ENCODE measurements around the gene PTCHD4.
"Not testable (repeated sequence)": the region's sequence is repeated elsewhere in the genome, so short reads cannot be mapped to it uniquely, and the experiment has no call there.

The PTCHD4 gene

DNA sequence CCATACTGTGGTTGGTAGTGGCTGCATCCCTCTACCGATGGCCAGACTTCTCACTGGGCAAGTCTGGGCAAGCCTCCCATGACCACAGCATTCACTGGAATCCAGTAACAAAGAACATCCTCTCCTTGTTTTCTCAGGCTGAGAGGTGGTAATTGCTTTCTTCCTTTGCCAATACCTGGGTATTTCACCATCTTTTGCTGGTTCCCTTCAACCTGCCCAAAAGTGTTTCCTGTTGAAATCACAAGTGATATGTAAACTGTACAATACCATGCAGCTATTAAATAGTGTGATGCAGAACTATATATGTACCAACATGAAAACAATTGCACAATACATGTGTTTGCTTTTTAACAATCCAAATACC is at the start of gene PTCHD4:
TSS of gene PTCHD4 (minus strand) at position 55 of the 364 bp plus-strand sequence. CDS start 42,240 bp downstream, outside the sequence.
- no peak for DNase-seq

DNA sequence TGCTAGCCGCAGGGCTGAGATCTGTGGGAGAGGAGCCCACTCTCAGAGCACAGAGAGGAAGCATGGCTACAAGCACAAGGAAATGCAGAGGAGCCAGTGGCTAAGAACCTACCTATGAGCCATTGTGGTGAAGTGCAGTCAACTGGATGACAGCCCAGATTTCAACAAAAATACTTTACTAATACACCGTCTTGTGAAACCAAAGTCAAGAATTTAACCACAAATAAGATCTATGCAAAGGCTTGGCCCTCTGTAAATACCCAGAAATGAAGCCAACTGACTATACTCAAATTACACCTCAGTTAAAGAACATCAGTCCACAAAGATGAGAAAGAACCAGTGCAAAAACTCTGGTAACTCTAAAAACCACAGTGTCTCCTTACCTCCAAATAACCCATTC is 40.1 kb upstream of the PTCHD4 start:
- no peak for DNase-seq

DNA sequence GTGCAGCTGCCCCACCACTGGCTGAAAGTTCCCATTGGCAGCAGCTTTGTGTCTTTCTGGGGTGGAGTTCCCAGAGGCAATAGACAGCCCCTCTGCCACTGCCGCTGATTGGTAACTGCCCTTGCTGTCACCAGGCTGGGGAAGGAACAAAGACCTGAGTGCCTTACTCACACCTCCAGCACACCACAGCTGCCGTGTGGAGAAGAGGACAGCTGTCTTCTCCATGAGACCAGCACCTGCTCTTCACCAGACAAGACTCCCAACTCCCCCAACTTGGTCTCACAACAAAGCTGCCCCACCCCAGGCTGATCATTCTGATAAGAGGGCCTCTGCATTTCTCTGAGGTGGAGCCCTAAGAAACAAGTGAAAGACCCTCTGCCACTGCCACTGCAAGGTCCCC is 39.7 kb upstream of the PTCHD4 start:
- DNase-seq = no peak

DNA sequence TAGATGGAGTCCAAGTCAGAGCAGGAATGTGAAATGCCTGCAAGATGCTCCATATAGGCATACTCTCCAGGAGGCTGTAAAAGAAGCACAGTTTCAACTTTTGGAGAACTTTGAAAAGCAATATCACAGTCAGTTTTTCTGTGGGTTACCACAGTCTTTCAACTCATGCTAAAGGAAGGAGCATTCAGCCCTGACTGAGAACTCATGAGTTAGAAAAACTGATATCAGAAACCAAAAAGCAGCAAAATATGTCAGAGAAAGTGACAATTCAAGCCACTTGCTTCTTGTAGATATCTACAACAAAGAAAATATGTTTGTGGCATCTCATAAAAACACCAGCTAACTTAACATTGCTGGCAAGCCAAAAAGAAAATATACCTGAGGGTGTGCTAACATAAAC is 36.1 kb upstream of the PTCHD4 start:
- no peak for DNase-seq

DNA sequence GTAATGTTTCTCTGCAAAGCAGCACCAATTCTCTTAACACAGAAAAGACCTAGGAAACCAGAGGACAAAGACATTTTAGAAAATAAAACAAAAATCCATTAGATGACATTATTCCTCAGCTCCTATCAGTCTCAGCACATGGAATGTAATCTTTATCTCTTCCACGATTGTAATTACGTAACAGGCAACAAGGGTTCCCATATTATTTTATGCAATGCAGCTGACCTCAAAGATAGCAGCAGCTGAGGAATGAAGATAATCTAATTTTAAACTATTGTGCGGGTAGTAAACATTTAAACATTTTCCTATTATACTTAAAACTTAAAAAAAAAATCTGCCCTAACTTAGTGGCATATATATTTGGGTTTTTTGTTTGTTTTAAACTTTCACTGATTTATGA is 33.0 kb upstream of the PTCHD4 start:
- no peak for DNase-seq

DNA sequence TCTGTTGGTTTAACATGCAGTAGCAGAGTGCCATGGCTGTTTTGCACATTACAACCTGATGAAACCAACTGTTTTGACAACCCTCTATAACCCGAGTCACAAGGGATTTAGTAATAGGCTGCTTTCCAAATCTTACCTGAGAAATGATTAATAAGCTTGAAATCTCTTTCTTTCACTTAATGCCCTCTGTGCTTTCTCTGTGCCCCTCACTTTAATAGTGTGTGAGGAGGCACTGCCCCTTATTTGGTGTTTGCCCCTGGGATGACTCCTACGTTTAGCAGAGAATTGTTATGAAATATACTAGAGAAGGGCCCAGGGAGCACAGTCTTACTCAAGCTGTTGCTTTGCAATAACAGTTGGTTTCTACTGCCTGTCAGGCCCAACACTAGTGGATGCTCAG is 31.0 kb upstream of the PTCHD4 start:
- no peak for DNase-seq

DNA sequence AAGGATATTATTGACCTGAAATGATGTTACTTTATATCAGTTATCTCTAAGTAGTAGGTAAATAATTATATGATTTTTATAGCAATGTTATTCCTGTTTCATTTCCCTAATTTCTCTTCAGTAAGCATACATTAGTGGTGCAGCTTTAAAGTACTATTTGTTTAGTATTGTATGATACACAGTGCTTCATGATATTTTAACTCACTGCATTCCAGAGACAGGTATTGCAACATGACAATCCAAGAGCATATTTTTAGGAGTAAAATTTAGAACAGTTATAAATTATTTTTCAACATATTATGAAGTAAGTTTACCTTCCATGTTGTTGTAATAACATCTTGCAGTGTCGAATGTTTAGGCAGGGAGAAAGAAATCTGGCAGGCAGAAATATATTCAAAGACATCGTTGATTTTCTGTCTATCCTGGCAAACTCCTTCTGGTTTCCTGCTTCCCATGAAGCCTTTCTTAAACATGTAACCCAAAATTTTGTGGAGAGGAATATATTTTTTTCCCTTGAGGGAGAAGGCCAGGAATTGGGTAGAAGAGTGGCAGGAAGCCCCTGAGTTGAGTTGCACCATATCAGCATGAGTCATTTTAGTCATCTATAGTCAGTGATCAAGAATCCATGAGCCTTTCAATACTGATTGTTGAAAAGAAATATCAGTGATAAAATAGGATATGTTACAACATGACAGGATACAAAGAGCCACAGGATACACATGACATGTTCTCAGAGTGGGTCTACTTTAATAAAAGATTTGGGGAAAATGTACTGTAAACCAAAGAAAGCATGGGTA is 29.0 kb upstream of the PTCHD4 start:
- no peak for DNase-seq

DNA sequence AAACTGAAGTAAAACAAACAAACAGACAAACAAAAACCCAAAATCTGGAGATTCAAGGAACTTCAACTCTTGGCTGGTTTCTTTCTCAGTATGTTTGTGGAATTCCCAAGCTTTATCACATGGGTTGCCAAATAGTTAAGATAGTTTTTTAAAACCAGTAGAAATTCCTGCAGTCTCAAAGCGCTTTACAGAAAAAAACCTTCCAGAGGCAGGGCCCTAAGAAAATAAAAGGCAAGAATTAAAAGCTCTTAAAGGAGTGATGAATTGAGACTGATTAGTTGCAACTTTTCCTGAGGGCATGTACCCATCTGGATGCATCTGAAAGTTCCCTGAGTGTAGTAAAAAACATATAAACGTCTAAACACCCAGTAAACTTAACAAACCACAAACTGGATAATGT is 25.9 kb upstream of the PTCHD4 start:
- DNase-seq = no peak

DNA sequence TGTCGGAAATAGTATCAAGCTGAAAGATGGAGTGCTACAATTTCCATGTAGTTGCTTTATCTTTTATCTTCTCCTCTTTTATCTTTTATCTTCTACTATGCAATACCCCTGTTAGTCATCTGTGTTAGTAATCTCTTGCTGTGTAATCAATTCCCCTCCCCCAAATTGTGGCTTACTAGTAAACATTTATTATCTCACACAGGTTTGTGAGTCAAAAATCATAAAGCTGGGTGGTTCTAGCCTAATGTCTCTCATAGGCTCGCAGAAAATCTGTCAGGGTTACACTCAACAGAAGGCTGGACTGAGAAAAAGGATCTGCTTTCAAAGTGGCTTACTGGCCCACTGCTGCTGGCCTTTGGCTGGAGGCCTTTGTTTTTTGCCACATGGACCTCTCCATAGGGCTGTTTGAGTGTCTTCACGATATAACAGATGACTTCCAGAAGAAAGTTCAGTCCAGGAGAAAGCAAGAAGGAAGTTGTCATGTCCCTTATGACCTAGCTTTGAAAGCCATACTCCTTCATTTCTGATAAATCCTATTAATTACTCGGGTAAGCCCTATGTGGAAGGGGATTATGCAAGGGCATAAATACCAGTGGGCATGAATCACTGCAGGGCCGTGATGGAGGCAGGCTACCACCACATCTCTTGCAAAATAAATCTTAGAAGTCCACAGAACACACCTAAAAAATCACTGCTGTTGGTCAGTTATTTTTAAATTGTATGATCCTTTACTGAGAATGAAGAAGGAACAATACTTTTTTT is 24.5 kb upstream of the PTCHD4 start:
- no peak for DNase-seq

DNA sequence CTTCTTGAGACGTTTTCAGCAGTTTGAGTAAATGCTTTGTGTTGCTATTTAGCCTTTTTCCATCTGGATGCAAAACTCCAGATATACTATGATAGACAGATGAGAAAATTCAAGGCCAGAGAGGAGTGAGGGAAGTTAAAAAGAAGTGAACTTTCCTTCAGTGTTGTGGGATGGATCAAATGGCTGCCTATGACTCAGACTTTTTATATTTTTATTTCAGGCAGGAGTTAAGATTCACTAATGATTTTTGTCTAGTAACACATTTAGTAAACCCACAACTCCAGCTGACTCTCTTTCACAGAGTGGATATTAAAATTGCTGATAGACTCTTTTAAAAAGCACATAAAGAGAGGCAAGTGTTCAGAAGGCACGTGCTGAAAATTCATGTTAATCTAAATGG is 23.2 kb upstream of the PTCHD4 start:
- DNase-seq = no peak

DNA sequence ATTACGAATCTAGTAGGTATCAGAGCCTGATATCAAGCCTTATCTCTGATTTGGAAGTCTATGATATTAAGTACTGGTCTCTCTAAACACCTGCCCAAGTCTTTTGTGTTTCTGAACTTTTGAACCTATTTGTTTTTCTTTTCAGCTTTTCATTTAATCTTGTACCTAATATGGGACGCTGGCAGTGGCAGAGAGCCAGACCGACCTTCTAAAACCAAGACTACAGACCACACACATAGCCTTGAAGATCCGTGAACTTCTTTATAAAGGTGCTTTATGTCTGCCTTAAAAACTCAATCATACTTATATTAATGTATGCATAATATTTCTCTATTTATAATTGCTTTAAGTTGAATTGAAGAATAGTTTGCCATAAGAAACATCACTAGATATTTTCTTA is 12.6 kb upstream of the PTCHD4 start:
- DNase-seq = no peak

DNA sequence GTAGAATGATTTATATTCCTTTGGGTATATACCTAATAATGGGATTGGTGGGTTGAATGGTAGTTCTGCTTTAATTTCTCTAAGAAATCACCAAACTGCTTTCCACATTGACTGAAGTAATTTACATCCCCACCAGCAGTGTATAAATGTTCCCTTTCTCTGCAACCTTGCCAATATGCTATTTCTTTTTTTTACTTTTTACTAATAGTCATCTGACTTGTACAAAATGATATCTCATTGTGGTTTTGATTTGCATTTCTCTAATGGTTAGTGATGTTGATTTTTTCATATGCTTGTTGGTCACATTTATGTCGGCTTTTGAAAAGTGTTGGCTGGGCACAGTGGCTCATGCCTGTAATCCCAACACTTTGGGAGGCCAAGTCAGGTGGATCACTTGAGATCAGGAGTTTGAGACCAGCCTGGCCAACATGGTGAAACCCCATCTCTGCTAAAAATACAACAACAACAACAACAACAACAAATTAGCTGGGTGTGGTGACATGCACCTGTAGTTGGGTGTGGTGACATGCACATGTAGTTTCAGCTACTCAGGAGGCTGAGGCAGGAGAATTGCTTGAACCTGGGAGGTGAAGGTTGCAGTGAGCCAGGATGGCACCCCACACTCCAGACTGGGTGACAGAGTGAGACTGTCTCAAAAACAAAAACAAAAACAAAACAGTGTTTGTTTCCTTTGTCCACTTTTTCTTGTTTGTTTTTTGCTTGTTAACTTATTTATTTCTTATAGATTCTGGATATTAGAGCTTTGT is 11.2 kb upstream of the PTCHD4 start:
- not testable (repeated sequence) for DNase-seq

DNA sequence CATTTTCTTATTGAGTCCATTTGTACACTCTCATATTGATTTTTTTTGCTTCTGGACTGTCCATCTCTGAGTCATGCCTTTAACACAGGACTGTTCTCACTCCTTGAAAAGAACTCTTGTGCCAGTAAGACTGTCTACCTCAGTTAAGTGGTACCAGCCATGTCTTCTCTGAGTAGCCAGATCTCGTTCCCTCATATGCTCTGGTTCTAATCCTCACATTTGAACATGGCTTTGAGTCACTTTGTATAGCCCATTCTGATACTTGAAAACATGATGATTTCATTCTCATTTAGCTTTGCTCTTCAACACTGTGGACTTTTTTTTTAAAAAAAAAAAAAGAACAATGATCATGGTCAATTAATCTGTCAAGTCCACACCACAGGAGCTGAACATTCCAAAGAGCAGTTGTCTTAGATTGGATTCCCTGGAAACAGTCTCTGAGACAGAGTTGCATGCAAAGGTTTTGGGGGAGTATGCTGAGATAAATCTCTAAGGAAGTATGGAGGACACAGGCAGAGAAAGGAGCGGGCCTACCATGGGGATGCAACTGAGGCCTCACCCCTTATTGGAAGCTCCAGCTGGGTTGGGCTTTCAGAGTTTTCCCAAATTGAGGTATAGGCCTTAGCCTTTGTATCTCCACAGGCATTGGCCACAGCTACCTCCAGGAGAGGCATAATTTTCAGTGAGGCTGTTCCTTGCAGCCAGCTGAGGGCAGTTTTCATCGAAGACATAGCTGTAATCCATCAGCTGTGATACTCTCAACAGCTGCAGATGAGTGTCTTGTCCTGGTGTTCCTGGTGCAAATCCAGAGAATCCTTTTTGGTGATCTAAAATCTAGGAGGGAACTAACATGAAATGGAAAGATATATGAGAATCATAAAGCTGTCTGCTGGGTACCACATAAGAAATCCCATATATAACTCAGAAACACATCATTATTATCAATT is 6.0 kb upstream of the PTCHD4 start:
- no peak for DNase-seq

DNA sequence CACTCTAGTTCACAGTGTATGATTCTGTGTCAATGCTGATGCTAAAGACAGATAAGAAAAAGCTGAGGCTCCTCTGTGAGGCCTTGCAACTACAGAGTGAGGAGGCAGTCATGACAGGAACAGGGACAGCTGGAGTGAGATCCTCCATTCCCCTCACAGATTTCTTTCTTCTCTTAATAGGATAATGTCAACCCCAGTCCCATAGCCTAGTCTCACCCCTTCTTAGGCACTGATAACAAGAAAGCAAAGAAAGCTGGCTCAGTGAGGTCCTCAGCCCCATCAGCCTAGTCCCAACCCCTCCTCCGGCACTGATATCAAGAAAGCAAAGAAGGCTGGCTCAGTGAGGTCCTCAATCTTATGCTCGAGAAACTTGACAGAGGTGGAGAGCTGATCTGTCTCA is 2.1 kb upstream of the PTCHD4 start:
- no peak for DNase-seq

DNA sequence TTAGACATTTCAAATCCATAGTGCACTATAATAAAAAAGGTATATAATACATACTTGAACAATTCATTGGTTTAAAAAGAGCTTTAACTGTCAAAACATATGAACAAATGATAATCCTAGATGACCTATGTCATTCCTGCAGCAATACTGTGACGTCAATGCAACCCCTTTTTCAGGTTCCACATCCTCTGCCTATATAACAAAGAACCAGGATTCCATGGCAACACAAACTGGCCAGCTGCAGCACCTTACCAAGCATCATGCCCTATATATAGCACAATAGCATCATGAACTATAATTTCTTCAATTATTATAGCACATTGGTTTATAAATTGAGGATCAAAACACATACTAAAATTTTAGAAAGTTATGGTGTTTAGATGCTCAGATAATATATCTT is 578 bp upstream of the PTCHD4 start:
- DNase-seq = no peak

DNA sequence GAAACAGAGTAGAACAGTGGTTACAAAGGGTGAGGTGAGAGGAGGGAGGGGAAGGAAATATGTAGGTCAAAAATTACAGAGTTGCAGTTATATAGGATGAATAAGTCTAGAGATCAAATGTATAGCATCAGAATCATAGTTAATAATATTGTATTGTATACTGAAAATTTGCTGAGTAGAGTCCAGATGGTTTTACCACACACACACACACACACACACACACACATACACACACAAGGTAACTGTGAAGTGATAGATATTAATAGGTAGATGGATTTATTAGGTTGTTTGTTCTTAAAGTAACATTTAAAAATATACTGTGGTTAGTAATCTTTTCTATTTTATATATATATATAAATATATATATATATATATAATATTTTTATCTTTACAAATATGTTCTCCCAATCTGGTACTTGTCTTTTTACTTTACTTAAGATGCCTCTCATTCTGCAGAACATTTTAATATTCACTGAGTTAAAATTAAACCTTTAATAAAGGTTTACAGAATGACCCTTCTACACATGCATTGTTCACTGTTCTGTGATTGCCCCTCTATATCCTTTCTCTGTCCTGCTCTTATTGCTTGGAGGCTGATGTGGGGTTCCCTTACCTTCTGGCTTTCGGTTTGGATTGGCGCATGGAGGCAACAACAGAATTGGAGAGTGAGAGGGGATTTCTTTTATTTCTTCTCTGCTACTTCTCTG is 408 bp downstream of the PTCHD4 start:
- no peak for DNase-seq

DNA sequence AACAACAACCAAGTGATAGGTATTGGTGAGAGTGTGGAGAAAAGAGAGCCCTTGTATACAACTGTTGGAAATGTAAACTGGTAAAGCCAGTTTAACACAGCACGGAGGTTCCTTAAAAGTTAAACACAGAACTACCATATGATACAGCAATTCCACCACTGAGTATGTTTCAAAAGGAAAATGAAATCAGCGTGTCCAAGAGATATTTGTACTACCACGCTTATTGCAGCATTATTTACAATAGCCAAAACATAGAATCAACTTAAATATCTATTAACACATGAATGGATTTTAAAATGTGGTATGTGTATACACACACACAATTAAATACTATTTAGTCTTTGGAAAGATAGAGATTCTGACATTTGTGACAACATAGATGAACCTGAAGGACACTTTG is 1.1 kb downstream of the PTCHD4 start:
- no peak for DNase-seq

DNA sequence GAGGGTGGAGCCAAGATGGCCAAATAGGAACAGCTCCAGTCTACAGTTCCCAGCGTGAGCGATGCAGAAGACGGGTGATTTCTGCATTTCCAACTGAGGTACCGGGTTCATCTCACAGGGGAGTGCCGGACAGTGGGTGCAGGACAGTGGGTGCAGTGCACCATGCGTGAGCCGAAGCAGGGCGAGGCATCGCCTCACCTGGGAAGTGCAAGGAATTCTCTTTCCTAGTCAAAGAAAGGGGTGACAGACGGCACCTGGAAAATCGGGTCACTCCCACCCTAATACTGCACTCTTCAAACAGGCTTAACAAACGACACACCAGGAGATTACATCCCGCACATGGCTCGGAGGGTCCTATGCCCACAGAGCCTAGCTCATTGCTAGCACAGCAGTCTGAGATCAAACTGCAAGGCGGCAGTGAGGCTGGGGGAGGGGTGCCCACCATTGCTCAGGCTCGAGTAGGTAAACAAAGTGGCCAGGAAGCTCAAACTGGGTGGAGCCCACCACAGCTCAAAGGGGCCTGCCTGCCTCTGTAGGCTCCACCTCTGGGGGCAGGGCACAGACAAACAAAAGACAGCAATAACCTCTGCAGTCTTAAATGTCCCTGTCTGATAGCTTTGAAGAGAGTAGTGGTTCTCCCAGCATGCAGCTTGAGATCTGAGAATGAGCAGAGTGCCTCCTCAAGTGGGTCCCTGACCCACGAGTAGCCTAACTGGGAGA is 8.4 kb downstream of the PTCHD4 start:
- DNase-seq = not testable (repeated sequence)

DNA sequence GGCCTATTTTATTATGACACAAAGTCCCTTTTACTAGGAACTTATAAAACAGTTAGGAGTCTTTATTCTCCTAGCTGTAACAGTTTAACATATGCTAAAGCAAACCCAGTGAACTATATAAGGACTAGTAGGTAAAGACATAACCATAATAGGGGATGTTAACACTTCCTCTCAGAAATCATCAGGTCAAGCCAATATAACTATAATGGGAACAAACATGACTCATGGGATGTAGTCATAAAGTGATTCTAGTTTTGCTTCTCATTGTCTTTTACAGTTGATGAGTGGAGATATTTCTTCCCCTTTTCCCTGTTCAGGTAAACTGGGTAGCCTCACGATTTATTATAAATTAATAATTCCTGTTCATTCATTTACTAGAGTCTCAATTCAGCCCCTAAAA is 9.7 kb downstream of the PTCHD4 start:
- no peak for DNase-seq

DNA sequence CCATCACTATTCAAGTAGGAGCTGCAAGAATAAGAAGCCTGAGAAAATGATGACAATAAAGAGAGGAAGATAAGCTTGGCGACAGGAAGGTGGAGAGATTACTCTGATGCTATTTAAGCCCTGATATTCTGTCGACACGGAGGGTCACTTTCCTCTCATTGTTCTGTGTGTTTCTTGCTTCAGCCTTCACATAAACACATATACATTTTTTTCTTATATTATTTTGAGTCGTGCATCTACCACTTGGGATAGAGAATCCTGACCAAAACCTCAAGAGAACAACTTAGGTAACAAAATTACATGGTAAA is 10.5 kb downstream of the PTCHD4 start:
- no peak for DNase-seq

All from retina (tissue), 1 donor.